Right hindlimb (tissue), 1 donor: Measurements from ENCODE around the gene ATP1B1.
A peak's percentile ranks its signal among the peaks of the same experiment; 100 is the strongest.

Experiments used
- DNase-seq: peaks from one replicate; pipeline ENCODE4 v3.0.0-alpha.2; 2018

The ATP1B1 gene

DNA sequence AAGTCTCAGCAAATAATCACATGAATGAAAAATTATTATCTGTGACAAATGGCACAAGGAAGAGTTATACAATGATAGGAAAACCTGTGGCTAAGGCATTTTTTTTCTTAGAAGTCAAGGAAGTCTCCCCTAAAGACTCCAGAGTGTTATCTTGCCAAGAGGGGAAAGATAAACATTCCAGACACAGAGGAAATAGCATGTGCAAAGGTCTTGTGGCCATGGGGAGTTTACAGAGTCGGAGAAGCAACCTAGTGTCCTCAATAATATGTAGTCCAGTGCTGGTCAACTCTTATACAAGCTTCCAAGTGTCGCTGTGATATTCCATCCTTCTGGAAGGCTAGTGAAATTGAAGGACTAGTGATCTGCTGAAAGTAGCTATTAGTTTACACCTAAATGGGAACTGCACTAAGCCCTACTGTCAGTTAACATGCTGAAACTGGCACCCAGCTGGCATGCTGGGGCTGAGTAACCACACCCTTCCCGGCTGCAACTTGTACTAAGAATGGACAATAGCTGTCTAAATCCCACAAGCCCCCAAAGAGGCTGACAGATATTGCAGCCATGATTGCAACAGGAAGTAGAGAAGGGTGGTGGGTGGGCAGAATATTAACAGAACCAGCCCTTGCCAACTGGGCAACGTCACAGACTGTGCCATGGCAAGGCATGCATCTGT, 11.5 kb upstream of the ATP1B1 start:
- DNase-seq = no peak

- DNase-seq = no peak
Observed at GRCh38 chr1:169098380-169098779, 8.1 kb upstream of the ATP1B1 start.

DNA sequence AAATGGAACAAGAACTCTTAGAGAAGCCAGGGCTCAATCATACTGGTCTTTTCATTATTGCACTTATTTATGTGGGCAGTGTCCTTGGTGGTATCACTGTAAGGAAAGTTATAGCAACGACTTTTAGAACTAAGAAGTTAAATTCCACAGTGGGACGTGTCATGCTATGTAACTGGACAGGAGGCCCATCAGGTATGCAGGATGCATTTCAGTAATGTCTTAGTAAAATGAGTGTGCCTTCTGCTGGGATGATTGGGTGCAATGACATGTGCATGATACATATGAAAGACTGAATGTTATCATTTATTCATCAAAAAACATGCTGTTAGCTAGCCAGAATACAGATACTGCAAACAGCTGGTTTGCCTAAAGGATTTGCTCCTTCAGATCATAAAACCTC, 6.9 kb upstream of the ATP1B1 start:
- no peak for DNase-seq

DNA sequence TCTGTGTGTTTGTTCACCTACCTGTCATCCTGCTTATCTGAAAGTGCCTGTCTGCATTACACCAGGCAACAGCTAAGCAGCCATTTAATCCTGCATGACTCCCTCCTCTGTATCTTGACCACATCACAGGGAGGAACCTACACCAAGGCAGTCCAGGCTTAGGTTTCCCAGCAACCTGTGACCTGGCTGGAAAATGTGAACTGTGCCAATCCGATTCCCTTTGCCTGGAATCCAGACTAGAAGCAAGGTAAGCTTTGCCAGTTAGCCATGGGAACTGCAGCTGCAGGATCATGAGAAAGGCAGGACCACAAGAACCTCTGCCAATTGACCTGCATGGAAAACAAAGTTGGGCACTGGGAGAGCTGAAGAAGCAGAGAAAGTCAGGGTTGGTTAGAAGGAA, 6.3 kb upstream of the ATP1B1 start:
- no peak for DNase-seq

- DNase-seq = no peak
Observed at GRCh38 chr1:169100651-169101088, 5.8 kb upstream of the ATP1B1 start.

DNA sequence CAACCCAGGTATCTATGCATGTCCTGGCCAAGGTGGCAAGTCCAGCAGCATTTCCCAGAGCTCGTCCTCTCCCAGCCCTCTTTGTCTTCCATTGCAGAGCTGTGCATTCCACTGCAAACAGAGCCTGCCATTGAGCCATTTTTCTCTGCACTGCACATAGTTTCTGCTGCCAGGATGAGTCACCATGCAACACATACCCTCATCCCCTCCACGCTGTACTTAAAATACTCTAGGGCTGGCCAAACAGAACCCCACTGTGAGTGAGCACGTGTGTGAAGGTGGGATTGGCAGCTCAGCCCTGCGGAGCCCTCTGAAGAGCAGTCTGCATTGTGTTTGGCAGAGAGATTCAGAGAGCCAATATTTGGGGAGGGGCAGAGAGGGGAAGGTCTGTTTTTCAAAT, 3.9 kb upstream of the ATP1B1 start:
- peak; percentile 58 for DNase-seq

GRCh38 chr1:169103002-169103401, 3.5 kb upstream of the ATP1B1 start:
- DNase-seq = no peak

- no peak for DNase-seq
Observed at GRCh38 chr1:169103480-169103893, 3.0 kb upstream of the ATP1B1 start.

DNA sequence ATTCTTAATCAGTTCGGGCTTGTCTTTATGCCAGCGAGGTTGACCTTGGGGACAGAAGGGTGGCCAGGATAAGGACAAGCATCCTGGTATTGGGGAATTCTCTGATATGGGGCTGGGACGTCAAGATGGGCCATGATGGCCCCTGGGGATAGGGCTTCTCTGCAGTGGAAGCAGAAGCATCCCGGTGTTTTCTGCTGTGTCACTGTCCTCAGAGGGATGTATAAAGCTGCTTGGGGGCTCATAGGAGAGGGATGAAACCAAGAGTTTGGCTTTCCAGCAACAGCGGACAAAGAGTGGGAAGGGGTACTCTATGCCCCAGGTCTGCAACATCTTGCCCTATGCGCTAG, 1.4 kb upstream of the ATP1B1 start:
- DNase-seq = no peak

DNA sequence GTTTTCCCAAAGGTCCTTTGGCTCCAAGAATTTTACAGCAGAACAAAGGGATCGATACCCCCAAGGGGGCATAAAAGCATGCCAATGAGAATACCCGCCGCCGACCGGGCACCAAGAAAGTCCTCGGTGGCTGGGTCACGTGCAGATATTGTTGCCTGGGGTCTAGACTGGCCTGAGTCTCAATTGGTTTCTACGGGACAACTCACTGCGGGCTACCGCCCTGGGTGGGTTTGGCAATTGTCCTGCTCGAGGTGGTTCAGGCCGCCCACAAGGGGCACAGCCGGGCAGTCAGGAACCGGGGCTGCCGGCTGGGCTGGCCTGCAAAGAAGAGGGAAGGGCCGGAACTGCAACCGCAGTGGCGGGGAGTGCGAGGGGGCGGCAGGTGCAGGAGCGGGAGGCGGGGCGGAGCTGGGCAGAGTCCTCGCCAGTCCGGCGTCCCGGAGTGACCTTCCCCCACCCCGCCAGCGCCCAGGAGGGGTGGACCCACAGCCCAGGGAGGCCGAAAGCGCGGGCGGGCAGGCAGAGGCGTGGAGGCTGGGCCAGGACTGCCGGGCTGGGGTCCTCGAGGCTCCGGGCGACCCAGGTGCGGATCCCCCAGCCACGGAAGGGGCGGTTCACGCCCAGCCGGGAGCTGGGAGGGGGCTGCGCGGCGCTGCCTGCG, 926 bp upstream of the ATP1B1 start:
- DNase-seq = peak; percentile 76

GRCh38 chr1:169106921-169107602, 572 bp downstream of the ATP1B1 start:
- no peak for DNase-seq

DNA sequence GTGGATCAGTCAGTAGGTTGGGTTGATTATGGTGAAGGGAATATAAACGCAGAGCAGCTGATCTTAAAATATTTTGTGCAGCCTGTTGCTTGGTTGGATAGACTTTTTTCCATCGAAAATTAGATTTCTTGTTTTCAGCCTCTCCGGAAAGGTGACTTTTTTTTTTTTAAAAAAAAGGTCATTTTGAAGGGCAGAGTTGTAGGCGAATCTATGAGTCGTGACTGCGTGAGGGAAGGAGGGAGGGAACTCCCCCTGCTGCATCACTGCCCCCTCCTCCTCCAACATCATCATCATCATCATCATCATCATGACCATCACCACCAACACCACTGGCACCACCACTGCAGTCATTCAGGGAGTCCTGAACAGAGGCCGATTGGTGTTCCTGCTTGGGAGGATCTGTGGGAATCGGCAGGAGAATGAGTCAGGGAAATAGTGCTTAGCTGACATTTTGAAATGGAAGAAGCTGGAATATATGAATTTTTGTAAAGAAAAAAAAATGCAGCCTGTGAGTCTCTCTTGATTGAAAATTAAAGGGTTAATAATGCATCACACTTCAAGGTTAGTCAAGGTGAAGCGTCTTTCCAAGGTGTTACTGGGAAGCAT, 1.2 kb downstream of the ATP1B1 start:
- DNase-seq = no peak

- no peak for DNase-seq
Observed at GRCh38 chr1:169108223-169108622, 1.7 kb downstream of the ATP1B1 start.

- DNase-seq = no peak
Observed at GRCh38 chr1:169108863-169109560, 2.5 kb downstream of the ATP1B1 start.

DNA sequence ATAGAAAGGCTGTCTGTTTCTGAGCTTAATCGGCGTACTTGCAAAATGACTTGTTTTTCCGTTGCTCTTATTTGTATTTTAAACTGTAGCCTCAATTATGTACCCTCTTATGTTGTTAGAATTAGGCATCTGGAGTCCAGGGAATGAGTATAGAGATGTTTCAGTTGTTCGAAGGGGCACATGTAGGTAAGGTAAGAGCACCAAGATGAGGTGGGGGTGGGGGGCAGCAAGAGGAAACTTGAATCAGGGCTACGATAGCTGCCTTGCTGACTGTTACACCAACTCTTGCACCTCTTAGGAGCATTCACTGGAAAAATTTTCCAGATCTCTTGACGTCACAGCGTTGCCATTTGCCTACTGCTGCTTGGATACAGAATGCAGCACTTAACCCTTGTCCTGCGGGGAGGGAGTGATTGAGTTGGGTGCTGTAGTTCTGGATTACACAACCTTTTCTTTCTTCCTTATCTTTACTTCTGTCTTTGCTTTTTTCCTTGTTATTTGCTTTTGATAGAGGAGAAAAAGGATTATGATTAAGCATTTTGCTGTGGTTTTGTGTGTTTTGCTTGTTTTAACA, 3.2 kb downstream of the ATP1B1 start:
- peak; percentile 57 for DNase-seq

DNA sequence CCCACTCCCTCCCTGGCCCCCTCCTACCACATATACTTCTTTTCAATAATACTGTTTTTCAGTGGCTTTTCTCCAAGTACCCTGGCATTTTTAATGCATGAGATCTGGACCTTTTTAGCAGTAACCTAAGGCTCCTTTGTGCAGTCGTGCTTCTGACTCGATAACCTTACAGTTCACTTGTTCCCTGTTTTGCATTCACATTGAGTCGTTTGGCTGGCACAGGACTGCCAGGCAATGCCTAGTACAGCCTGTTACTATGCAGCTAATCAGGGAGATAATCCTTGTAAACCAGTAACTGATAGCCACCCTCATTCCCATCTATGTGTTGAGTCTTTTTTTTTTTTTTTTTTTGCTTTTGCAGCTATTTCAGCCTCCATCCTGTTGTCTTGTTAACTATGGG, 3.7 kb downstream of the ATP1B1 start:
- no peak for DNase-seq

- DNase-seq = no peak
Observed at GRCh38 chr1:169110689-169111447, 4.4 kb downstream of the ATP1B1 start.

GRCh38 chr1:169111472-169111871, 5.0 kb downstream of the ATP1B1 start:
- no peak for DNase-seq

DNA sequence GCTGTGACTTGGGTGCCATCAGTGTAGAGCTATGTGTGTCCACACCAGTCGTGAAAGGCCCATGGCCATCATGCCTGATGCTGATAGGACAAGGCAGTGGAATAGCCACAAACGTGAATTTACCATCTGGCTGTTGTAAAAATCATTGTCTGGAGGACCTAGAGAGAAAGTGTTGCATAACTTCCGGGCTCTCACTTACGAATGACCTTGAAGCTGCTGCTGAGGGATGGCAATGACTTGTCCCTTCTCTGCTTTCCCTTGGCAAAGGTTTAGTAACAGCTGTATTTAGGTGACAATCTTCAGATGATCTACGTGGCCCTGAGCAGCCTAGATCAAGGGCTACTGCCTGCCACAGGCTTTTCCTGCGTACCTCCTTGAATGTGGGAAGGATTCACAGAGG, 5.8 kb downstream of the ATP1B1 start:
- no peak for DNase-seq

- DNase-seq = no peak
Observed at GRCh38 chr1:169113613-169114119, 7.2 kb downstream of the ATP1B1 start.

GRCh38 chr1:169115891-169116585, 9.5 kb downstream of the ATP1B1 start:
- peak; percentile 37 for DNase-seq
